Esophagus squamous epithelium (tissue), 4 donors: ENCODE measurements around the gene NPAS1.

Experiments used
- POLR2A ChIP-seq, 4 donors: fragments of 450-650 bp; IDR thresholded peaks; one replicate each; pipeline ENCODE4 v1.6.1; 2017; ENCODE audit warnings: antibody characterized with exemption in 4 of 4, mild to moderate bottlenecking in 4 of 4, moderate library complexity in 3 of 4
- TF ChIP-seq, protein P1 (sequence below), 6 experiments: fragments of 450-650 bp in 4 of 6; fragments of 200-600 bp in 2 of 6; sonication (generic) in 2 of 6; IDR thresholded peaks; one replicate each; pipeline ENCODE4 v1.5.1; 2016 to 2019; ENCODE audit warnings: antibody characterized with exemption in 6 of 6, mild to moderate bottlenecking in 4 of 6, moderate library complexity in 4 of 6

GRCh38 chr19:47013041-47013517, 6.6 kb upstream of the NPAS1 start:
- no peak for TF ChIP-seq POLR2A (IDR thresholded peaks at IDR 0.05)
- TF ChIP-seq, protein P1, sequence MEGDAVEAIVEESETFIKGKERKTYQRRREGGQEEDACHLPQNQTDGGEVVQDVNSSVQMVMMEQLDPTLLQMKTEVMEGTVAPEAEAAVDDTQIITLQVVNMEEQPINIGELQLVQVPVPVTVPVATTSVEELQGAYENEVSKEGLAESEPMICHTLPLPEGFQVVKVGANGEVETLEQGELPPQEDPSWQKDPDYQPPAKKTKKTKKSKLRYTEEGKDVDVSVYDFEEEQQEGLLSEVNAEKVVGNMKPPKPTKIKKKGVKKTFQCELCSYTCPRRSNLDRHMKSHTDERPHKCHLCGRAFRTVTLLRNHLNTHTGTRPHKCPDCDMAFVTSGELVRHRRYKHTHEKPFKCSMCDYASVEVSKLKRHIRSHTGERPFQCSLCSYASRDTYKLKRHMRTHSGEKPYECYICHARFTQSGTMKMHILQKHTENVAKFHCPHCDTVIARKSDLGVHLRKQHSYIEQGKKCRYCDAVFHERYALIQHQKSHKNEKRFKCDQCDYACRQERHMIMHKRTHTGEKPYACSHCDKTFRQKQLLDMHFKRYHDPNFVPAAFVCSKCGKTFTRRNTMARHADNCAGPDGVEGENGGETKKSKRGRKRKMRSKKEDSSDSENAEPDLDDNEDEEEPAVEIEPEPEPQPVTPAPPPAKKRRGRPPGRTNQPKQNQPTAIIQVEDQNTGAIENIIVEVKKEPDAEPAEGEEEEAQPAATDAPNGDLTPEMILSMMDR (IDR thresholded peaks at IDR 0.05), result peak; percentile 96 to 99 (median 98)
